SU-DHL-6 (cell line): Measurements from ENCODE around the gene LRRTM3.

Experiments
- CTCF ChIP-seq: fragments of 200-600 bp; sonication (generic); IDR thresholded peaks from one replicate; pipeline ENCODE4 v1.5.1; 2017; ENCODE audit warnings: antibody characterized with exemption, mild to moderate bottlenecking, low read length, moderate library complexity; ENCODE audit not compliant: insufficient read depth, poor library complexity, severe bottlenecking
- EZH2phosphoT487 ChIP-seq: fragments of 200-600 bp; sonication (generic), shearing (Covaris generic); conservative IDR thresholded peaks from 2 replicates; pipeline ENCODE4 v1.6.1; 2018; ENCODE audit warnings: mild to moderate bottlenecking, antibody characterized with exemption, low read length, moderate library complexity, mixed read lengths

DNA sequence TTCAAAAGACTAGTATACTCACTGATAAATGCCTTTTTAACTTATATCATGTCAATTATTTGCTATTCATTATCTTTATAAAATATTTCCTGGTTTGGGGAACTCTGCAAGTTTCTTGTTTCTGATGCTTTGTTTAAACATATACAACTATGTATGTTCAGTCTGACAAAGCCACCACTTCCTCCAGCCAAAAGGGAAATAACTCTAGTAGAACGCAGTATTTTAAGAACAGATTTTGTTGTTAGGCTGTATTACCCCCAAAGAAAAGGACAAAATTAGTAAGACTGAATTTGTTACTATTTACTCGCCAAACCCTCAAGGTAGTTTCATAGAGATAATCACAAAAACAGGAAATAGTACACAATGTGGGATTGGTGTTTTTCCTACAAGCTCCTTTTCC lies 78.9 kb downstream of the LRRTM3 start:
- no peak for TF ChIP-seq CTCF
- TF ChIP-seq EZH2phosphoT487: no peak
